Activated T-cell treated with anti-CD3 and anti-CD28 coated beads, Interleukin-2, amount 50 U/mL, for 4 hours (primary cell): Measurements from ENCODE around the gene SLC6A11. TPM values are rescaled to one million over a fixed set of nuclear protein-coding genes. Genes with fewer than 3 reads are reported as not detected.

Experiments used
- ATAC-seq, 2 donors: fragments of 200-7000 bp; cut with Tn5 transposase; one replicate each; pipeline ENCODE4 v1.10.0; 2021
- DNase-seq: peaks from one replicate; pipeline ENCODE4 v3.0.0-alpha.2; 2020
- H3K27me3 Mint-ChIP-seq: one replicate; pipeline ENCODE4 v1.8.0; 2021; ENCODE audit warnings: low read depth, mixed read lengths
- H3K36me3 Mint-ChIP-seq: one replicate; pipeline ENCODE4 v1.8.0; 2022; ENCODE audit warnings: mixed read lengths; ENCODE audit not compliant: insufficient read depth
- H3K4me1 Mint-ChIP-seq: one replicate; pipeline ENCODE4 v1.8.0; 2021; ENCODE audit warnings: low read depth, mixed read lengths
- H3K4me3 Mint-ChIP-seq: one replicate; pipeline ENCODE4 v1.8.0; 2021; ENCODE audit warnings: mild to moderate bottlenecking, moderate library complexity, mixed read lengths
- H3K9me3 Mint-ChIP-seq: one replicate; pipeline ENCODE4 v1.8.0; 2021; ENCODE audit warnings: mixed read lengths
- total RNA-seq, 3 donors: library from RNA; stranded (reverse); gene quantifications; one replicate each; pipeline ENCODE4 v1.2.1, GENCODE V29; 2021

SLC6A11 gene
- total RNA-seq, 3 donors from 2014 or later: not detected

GRCh38 chr3:10911350-10912002 lies 95.4 kb downstream of the SLC6A11 start:
- H3K9me3 Mint-ChIP-seq: peaks cover 30% of the 10 kb centered on the region

DNA sequence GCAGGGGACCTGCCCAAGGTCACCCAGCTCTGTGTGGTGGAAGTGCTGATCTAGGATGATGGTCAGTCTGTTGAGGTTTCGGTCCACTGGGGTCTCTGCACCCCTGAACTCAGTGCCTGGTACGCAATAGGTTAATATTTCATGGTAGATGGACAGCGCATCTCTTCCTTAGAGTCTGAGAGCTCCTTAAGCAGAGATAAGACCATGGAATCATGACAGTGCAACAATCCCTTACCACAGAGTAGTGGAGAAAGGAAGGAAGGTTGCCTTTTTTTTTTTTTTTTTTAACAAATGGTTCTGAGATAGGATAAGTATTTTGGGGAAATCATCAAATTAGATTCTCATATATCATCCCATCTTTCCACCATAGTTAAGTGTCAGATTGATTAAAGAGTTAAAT lies 96.8 kb downstream of the SLC6A11 start:
- Mint-ChIP-seq H3K4me3 (no peak overlapping the region), H3K36me3 (no peaks in the 10 kb centered on the region), H3K4me1 (no peaks in the 10 kb centered on the region), H3K27me3 (peaks cover 20% of the 10 kb centered on the region), H3K9me3 (peaks cover 17% of the 10 kb centered on the region)
- ATAC-seq (no peak), DNase-seq (no peak)

More at GRCh38 chr3:10911350-10912002, 95.4 kb downstream of the SLC6A11 start:
- Mint-ChIP-seq H3K4me3 (no peak overlapping the region), H3K36me3 (peaks cover 2% of the 10 kb centered on the region), H3K27me3 (peaks cover 20% of the 10 kb centered on the region), H3K4me1 (no peaks in the 10 kb centered on the region)
- ATAC-seq (no peak), DNase-seq (no peak)

- Mint-ChIP-seq H3K9me3 (no peaks in the 10 kb centered on the region), H3K36me3 (no peaks in the 10 kb centered on the region), H3K27me3 (peaks cover 23% of the 10 kb centered on the region), H3K4me1 (no peaks in the 10 kb centered on the region), H3K4me3 (no peak overlapping the region)
- ATAC-seq: no peak
- DNase-seq: no peak
These were observed 99.3 kb downstream of the SLC6A11 start for GRCh38 chr3:10915376-10915775.

- no peak for ATAC-seq
- Mint-ChIP-seq H3K36me3 (no peaks in the 10 kb centered on the region), H3K27me3 (peaks cover 26% of the 10 kb centered on the region), H3K4me1 (no peaks in the 10 kb centered on the region), H3K9me3 (peaks cover under 1% of the 10 kb centered on the region), H3K4me3 (no peak overlapping the region)
- DNase-seq: no peak
These were observed 101.1 kb downstream of the SLC6A11 start for GRCh38 chr3:10917176-10917575.

- peaks cover 25% of the 10 kb centered on the region for H3K27me3 Mint-ChIP-seq
- no peaks in the 10 kb centered on the region for H3K4me1 Mint-ChIP-seq
- no peak for DNase-seq
- no peak for ATAC-seq
- H3K4me3 Mint-ChIP-seq: no peak overlapping the region
- H3K9me3 Mint-ChIP-seq: peaks cover 3% of the 10 kb centered on the region
- H3K36me3 Mint-ChIP-seq: no peaks in the 10 kb centered on the region
These were observed 102.0 kb downstream of the SLC6A11 start for GRCh38 chr3:10918011-10918410.

DNA sequence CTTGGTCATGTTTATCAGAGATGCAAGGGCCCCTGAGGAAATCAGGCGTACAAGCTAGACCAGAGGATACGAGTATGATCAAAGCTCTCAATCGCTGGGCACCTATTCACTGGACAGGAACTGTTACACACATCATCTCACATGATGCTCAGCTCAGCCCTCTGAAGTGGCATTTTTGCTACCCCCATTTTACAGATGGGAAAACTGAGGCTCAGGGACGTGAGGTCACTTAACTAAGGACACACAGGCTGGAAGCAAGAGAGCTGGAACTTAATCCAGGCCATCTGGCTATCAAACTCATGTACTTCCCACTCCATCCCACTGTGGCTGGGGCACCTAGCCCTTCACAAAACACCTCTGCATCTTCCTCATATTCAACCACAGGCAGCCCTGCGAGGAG lies 103.6 kb downstream of the SLC6A11 start:
- Mint-ChIP-seq H3K9me3 (peaks cover 3% of the 10 kb centered on the region), H3K4me3 (no peak overlapping the region), H3K27me3 (peaks cover 22% of the 10 kb centered on the region), H3K36me3 (no peaks in the 10 kb centered on the region), H3K4me1 (no peaks in the 10 kb centered on the region)
- DNase-seq (no peak), ATAC-seq (no peak)

DNA sequence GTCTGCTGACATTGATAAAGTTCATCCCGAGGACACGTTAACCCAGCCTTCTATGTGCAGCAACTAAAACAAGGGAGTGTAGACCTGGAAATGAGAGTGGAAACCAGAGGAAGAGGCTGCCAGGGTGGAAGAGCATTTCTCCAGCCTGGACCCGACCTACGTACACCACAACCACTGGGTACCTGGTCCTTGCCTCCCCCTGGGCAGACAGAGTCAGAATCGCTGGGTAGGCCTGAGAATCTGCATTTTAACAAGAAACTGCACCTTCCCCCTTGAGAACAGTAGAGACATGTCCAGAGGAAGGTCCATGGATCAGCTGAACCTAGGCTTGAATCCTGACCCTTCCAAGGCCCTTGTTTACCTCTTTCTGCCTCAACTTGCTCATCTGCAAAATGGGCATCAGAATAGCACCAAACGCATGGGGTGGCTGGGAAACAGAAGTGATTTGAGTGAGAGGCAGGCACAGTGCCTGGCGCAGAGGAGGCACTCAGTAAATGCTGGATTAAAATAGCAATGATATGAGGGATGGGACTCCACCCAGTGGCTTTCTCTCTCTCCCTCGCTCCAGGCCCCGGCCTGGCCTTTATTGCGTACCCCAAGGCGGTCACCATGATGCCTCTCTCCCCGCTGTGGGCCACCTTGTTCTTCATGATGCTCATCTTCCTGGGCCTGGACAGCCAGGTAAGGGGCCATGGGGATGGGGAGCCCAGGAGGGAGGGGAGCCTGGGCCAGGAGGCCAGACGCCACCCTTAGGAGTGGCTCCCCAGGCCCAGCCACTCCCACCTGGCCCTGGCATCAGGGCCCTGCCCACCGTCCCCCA lies 109.6 kb downstream of the SLC6A11 start:
- no peaks in the 10 kb centered on the region for H3K4me1 Mint-ChIP-seq
- no peaks in the 10 kb centered on the region for H3K36me3 Mint-ChIP-seq
- no peak overlapping the region for H3K4me3 Mint-ChIP-seq
- DNase-seq: no peak
- H3K9me3 Mint-ChIP-seq: peaks cover 3% of the 10 kb centered on the region
- no peak for ATAC-seq
- H3K27me3 Mint-ChIP-seq: peaks cover 13% of the 10 kb centered on the region

DNA sequence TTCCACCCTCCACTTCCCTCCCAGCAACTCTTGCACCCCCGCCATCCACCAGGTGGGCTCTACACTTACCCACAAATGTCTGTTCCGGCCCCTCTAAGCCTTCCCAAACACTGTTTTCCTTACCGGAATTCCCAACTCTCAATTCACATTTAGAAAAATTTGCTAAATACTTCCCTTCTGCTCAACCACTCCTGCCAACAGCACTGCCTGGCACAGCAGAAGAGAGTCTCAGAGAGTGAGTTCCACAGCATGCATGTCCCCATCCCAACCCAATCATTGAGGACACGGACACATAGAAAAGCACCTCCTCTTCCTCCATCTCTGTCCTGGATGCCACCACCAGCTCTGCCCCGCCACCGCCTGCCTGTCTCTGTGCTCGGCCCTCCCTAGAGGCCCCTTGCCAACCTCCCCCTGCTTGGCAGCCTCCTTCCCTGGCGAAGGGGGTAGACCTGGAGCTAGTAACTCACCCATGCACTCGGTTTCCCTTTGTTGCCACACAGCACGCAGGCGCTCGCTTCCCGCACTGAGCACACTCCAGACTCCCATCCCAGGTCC lies 110.3 kb downstream of the SLC6A11 start:
- Mint-ChIP-seq H3K36me3 (no peaks in the 10 kb centered on the region), H3K4me1 (no peaks in the 10 kb centered on the region), H3K27me3 (peaks cover 9% of the 10 kb centered on the region), H3K4me3 (no peak overlapping the region), H3K9me3 (peaks cover 3% of the 10 kb centered on the region)
- ATAC-seq (no peak), DNase-seq (no peak)

- Mint-ChIP-seq H3K4me1 (no peaks in the 10 kb centered on the region), H3K9me3 (peaks cover 3% of the 10 kb centered on the region), H3K36me3 (no peaks in the 10 kb centered on the region), H3K4me3 (no peak overlapping the region), H3K27me3 (peaks cover 7% of the 10 kb centered on the region)
- ATAC-seq: no peak
- DNase-seq: no peak
These were observed 110.9 kb downstream of the SLC6A11 start for GRCh38 chr3:10926811-10927521.

DNA sequence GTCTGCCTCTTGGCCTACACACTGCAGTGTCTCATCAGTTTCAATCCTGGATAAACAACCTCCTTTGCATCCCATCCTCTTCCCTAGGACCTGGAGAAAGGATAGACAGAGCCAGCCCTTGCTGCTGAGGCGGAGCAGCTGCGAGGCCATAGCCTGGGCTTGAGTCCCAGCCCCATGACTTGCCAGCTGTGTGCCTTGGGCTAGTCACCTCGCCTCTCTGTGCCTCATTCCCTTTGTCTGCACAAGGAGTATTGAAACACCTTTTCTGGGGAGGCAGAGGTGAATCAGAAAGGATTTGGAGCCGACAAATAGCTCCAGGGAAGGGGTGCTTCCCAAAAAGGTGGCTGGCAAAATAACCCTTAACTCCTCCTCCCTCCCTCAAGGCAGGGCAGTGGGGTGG lies 111.5 kb downstream of the SLC6A11 start:
- H3K9me3 Mint-ChIP-seq: no peaks in the 10 kb centered on the region
- no peak overlapping the region for H3K4me3 Mint-ChIP-seq
- no peak for DNase-seq
- H3K36me3 Mint-ChIP-seq: no peaks in the 10 kb centered on the region
- peaks cover 6% of the 10 kb centered on the region for H3K27me3 Mint-ChIP-seq
- H3K4me1 Mint-ChIP-seq: no peaks in the 10 kb centered on the region
- no peak for ATAC-seq

DNA sequence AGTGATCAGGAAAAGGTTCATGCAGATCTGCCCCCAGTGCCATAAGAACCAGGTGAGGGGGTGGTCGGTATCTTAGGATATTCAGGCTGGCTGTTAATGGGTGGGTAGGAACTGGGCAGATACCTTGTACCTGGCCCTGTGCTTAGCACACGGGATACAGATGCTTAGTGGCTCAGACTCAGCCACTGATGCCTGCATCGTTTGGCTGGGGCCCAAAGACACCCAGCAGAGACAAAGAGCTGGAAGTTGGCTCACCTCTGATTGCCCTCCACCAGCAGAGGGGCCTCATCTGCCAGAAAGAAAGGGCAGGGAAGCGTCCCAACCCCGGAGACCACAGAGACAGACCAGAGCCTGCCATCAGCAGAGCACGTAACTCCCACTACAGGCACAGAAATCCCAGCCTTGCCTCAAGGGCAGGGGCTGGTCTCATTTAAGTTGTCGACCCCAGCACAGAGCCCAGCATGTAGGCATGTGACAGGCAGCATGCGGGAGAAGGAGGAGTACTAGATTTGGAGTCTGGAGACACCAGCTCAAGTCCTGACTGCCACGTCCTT lies 112.5 kb downstream of the SLC6A11 start:
- no peak overlapping the region for H3K4me3 Mint-ChIP-seq
- peaks cover 5% of the 10 kb centered on the region for H3K27me3 Mint-ChIP-seq
- H3K4me1 Mint-ChIP-seq: no peaks in the 10 kb centered on the region
- no peak for DNase-seq
- no peaks in the 10 kb centered on the region for H3K36me3 Mint-ChIP-seq
- ATAC-seq: no peak
- no peaks in the 10 kb centered on the region for H3K9me3 Mint-ChIP-seq

DNA sequence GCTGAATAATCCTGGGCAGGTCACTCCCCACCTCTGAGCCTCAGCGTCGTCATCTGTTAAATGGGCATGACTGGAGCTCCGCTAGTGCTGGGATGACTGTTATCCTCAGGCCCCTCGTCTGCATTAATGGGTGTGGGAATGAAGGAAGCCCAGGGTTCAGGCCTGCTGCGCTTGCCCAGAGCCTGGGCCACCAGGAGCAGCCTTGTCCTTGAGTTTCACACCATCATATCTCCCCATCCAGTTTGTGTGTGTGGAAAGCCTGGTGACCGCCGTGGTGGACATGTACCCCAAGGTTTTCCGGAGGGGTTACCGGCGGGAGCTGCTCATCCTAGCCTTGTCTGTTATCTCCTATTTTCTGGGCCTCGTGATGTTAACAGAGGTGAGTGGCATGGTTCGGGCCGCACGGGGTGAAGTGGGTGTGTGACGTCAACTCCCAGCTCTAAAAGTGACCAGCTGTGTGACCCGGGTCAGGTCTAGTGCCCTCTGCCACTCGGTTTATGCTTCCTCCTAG lies 113.0 kb downstream of the SLC6A11 start:
- Mint-ChIP-seq H3K9me3 (no peaks in the 10 kb centered on the region), H3K4me1 (no peaks in the 10 kb centered on the region), H3K27me3 (peaks cover 7% of the 10 kb centered on the region), H3K4me3 (no peak overlapping the region), H3K36me3 (no peaks in the 10 kb centered on the region)
- ATAC-seq: no peak
- no peak for DNase-seq

DNA sequence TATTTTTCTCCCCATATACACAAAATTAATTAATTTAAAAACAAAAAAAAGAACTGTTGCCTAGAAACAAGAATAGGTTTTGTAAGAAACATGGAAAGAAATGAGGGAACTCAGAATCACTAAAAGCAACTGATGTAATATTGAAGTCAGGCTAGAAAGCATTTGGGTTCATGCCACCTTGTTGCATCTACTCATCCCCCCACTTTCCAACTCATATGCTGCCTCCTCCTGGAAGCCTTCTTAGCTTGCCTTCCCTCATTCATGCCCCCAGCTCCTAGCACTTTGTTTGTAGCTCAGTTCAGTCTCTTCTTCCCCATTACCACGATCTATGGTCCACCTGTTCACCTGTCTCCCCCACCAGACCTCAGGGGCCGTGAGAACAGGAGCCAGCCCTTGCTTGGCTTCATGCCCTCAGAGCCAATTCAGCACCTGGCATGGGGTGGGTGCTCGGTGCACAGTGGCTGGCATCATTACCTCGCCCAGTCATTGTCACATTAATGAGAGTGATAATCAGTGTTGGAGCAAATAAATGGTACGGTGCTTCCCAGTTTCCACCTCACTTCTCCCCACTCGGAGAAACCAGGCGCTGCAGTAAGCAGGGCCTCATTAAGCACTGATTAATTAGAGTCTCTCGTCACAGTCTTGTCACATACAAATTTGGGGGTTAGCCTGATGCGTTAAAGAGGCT lies 114.1 kb downstream of the SLC6A11 start:
- no peak for ATAC-seq
- H3K27me3 Mint-ChIP-seq: peaks cover 7% of the 10 kb centered on the region
- no peaks in the 10 kb centered on the region for H3K4me1 Mint-ChIP-seq
- DNase-seq: no peak
- no peak overlapping the region for H3K4me3 Mint-ChIP-seq
- H3K36me3 Mint-ChIP-seq: no peaks in the 10 kb centered on the region
- H3K9me3 Mint-ChIP-seq: no peaks in the 10 kb centered on the region

DNA sequence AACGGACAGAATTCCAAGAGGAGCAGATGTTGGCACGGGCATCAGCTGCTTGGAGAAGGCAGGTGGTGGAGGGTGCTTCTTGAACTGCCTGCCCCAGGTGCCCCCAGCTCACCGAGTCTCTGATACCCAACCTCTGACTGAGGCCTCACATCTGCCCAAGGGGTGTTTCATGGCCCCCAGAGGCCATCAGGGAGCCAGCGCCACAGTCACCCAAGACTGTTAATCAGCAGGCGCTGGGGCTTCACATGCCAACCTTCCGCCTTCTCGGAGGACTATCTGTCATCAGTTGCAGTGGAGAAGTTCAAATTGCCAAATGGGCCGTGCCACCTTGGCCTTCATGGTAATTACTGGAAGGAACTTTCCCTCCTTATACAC lies 114.6 kb downstream of the SLC6A11 start:
- no peaks in the 10 kb centered on the region for H3K9me3 Mint-ChIP-seq
- H3K27me3 Mint-ChIP-seq: peaks cover 7% of the 10 kb centered on the region
- ATAC-seq: no peak
- H3K36me3 Mint-ChIP-seq: no peaks in the 10 kb centered on the region
- H3K4me3 Mint-ChIP-seq: no peak overlapping the region
- no peaks in the 10 kb centered on the region for H3K4me1 Mint-ChIP-seq
- DNase-seq: no peak
